Frontal cortex (tissue), 1 donor: ENCODE results near the gene PCDH1. TPM values are rescaled to one million over a fixed set of nuclear protein-coding genes. Genes with fewer than 3 reads are reported as not detected.

ENCODE experiments used
- total RNA-seq: library from RNA; depleted of rRNA; stranded (reverse); fragments of >200 nt; gene quantifications from one replicate; pipeline ENCODE4 v1.2.3, GENCODE V29; 2014

Gene PCDH1
- total RNA-seq, 1 donor from 2014 or later: 41.2 TPM

Other genes with a start within 250 kb of the PCDH1 start
- 44.8 TPM for gene HDAC3, start 241.6 kb downstream of the PCDH1 start, total RNA-seq
- 7.3 TPM for gene RELL2, start 241.4 kb downstream of the PCDH1 start, total RNA-seq
- 0.82 TPM for gene FCHSD1, start 227.0 kb downstream of the PCDH1 start, total RNA-seq
- 2.4 TPM for gene ARAP3, start 196.2 kb downstream of the PCDH1 start, total RNA-seq
- gene DELE1, start 45.5 kb upstream of the PCDH1 start, total RNA-seq: 30.6 TPM
- gene PCDH12, start 79.8 kb upstream of the PCDH1 start, total RNA-seq: 2.4 TPM
- 75.0 TPM for gene RNF14, start 90.7 kb upstream of the PCDH1 start, total RNA-seq
- gene GNPDA1, start 134.6 kb upstream of the PCDH1 start, total RNA-seq: 16.3 TPM
- gene NDFIP1, start 230.4 kb upstream of the PCDH1 start, total RNA-seq: 115 TPM